CD4-positive, CD25-positive, alpha-beta regulatory T cell (primary cell): Measurements from ENCODE around the gene EHMT1. TPM values are rescaled to one million over a fixed set of nuclear protein-coding genes. Genes with fewer than 3 reads are reported as not detected.

ENCODE experiments used
- ATAC-seq, 2 donors: fragments of 150-1000 bp; cut with Tn5 transposase; one replicate each; pipeline ENCODE4 v1.10.0; 2021; ENCODE audit warnings: low read depth in 2 of 2, moderate number of reproducible peaks in 2 of 2, moderate library complexity in 1 of 2
- DNase-seq, 3 donors: peaks; one replicate each; pipeline versions ENCODE4 v3.0.0 to v3.0.0-alpha.2; 2012 to 2022; ENCODE audit warnings: mixed read lengths in 1 of 3
- H3K27ac ChIP-seq: one replicate; pipeline ENCODE4 v1.7.0; 2013; ENCODE audit warnings: mild to moderate bottlenecking, low read length; ENCODE audit not compliant: insufficient read depth, poor library complexity, severe bottlenecking
- H3K27me3 ChIP-seq: one replicate; pipeline ENCODE4 v1.7.0; 2013; ENCODE audit warnings: low read length; ENCODE audit not compliant: control insufficient read depth, insufficient read depth
- H3K36me3 ChIP-seq: one replicate; pipeline ENCODE4 v1.7.0; 2013; ENCODE audit warnings: mild to moderate bottlenecking, low read length, moderate library complexity; ENCODE audit not compliant: control insufficient read depth, insufficient read depth
- H3K4me1 ChIP-seq: 2 replicates; pipeline ENCODE4 v1.7.0; 2013; ENCODE audit warnings: mild to moderate bottlenecking, low read length; ENCODE audit not compliant: insufficient read depth, control insufficient read depth, poor library complexity, severe bottlenecking
- H3K4me3 ChIP-seq: one replicate; pipeline ENCODE4 v1.7.0; 2013; ENCODE audit warnings: low read depth, mild to moderate bottlenecking, low read length, moderate library complexity
- H3K9me3 ChIP-seq, 2 experiments: 1 replicate in 1 of 2; 2 replicates in 1 of 2; pipeline ENCODE4 v1.7.0; 2013; ENCODE audit warnings: low read length in 2 of 2, mild to moderate bottlenecking in 1 of 2, moderate library complexity in 1 of 2; ENCODE audit not compliant: control insufficient read depth in 2 of 2
- H3K27ac Mint-ChIP-seq, 3 donors: one replicate each; pipeline ENCODE4 v1.8.0; 2020 to 2022; ENCODE audit warnings: mild to moderate bottlenecking in 3 of 3, mixed read lengths in 3 of 3, moderate library complexity in 2 of 3
- H3K27me3 Mint-ChIP-seq: one replicate; pipeline ENCODE4 v1.8.0; 2022; ENCODE audit warnings: mild to moderate bottlenecking, mixed read lengths
- H3K36me3 Mint-ChIP-seq: one replicate; pipeline ENCODE4 v1.8.0; 2020; ENCODE audit warnings: mixed read lengths
- H3K4me1 Mint-ChIP-seq, 4 donors: one replicate each; pipeline ENCODE4 v1.8.0; 2020 to 2022; ENCODE audit warnings: mixed read lengths in 4 of 4, mild to moderate bottlenecking in 1 of 4
- H3K4me3 Mint-ChIP-seq, 4 donors: one replicate each; pipeline ENCODE4 v1.8.0; 2020 to 2022; ENCODE audit warnings: mild to moderate bottlenecking in 4 of 4, mixed read lengths in 4 of 4, moderate library complexity in 3 of 4
- H3K9me3 Mint-ChIP-seq, 7 donors: one replicate each; pipeline ENCODE4 v1.8.0; 2020 to 2022; ENCODE audit warnings: mixed read lengths in 7 of 7, mild to moderate bottlenecking in 3 of 7, moderate library complexity in 2 of 7
- polyA plus RNA-seq, 4 donors: library from polyadenylated mRNA; unstranded; fragments of 300-500 nt; fragmentation: Illumina TruSeq; gene quantifications; one replicate each; pipeline ENCODE4 v1.2.3, GENCODE V29; 2021
- total RNA-seq: library from RNA; stranded (reverse); gene quantifications from one replicate; pipeline ENCODE4 v1.2.3, GENCODE V29; 2022

EHMT1 gene
- total and polyA plus RNA-seq, 5 donors from 2014 or later: 17.9 to 142 (median 20.0) TPM

- Mint-ChIP-seq H3K4me3 (no peak overlapping the region), H3K36me3 (peaks cover 4% of the 10 kb centered on the region), H3K9me3 (no peaks in the 10 kb centered on the region), H3K4me1 (peaks cover 18 to 73% (median 45%) of the 10 kb centered on the region in 4 donors), H3K27me3 (no peaks in the 10 kb centered on the region), H3K27ac (peak overlapping the region in 2 of 3 donors; percentile 50 to 85)
- H3K27me3 ChIP-seq: no peaks in the 10 kb centered on the region
- no peaks in the 10 kb centered on the region for H3K9me3 ChIP-seq
- H3K4me1 ChIP-seq: peaks cover 31% of the 10 kb centered on the region
- ATAC-seq (no peak), DNase-seq (no peak)
- no peaks in the 10 kb centered on the region for H3K36me3 ChIP-seq
- no peak overlapping the region for H3K27ac ChIP-seq
- no peak overlapping the region for H3K4me3 ChIP-seq
Observed at GRCh38 chr9:137634016-137634415, 15.2 kb downstream of the EHMT1 start.

GRCh38 chr9:137638680-137639079 lies 19.9 kb downstream of the EHMT1 start:
- H3K36me3 ChIP-seq: peaks cover 6% of the 10 kb centered on the region
- no peaks in the 10 kb centered on the region for H3K9me3 ChIP-seq
- Mint-ChIP-seq H3K36me3 (peaks cover 9% of the 10 kb centered on the region), H3K27me3 (no peaks in the 10 kb centered on the region), H3K27ac (peak overlapping the region in 2 of 3 donors; percentile 81 to 92), H3K4me1 (peaks cover 11 to 71% (median 39%) of the 10 kb centered on the region in 4 donors), H3K9me3 (no peaks in the 10 kb centered on the region), H3K4me3 (peak overlapping the region; percentile 59 to 88 (median 80))
- no peaks in the 10 kb centered on the region for H3K27me3 ChIP-seq
- no peak for ATAC-seq
- H3K4me3 ChIP-seq: peak overlapping the region; percentile 89
- DNase-seq: no peak
- peaks cover 23% of the 10 kb centered on the region for H3K4me1 ChIP-seq
- H3K27ac ChIP-seq: peak overlapping the region; percentile 84

- Mint-ChIP-seq H3K36me3 (peaks cover 12% of the 10 kb centered on the region), H3K27ac (peak overlapping the region; percentile 81 to 96 (median 92)), H3K27me3 (no peaks in the 10 kb centered on the region), H3K9me3 (no peaks in the 10 kb centered on the region), H3K4me1 (peaks cover 11 to 67% (median 35%) of the 10 kb centered on the region in 4 donors), H3K4me3 (peak overlapping the region; percentile 74 to 88 (median 80))
- Histone ChIP-seq H3K27ac (peak overlapping the region; percentile 84), H3K4me3 (peak overlapping the region; percentile 89), H3K9me3 (no peaks in the 10 kb centered on the region), H3K4me1 (peaks cover 23% of the 10 kb centered on the region), H3K36me3 (peaks cover 11% of the 10 kb centered on the region), H3K27me3 (no peaks in the 10 kb centered on the region)
- DNase-seq (peak in 2 of 3 donors; percentile 29 to 78), ATAC-seq (peak; percentile 84 to 88)
Observed at GRCh38 chr9:137639303-137640051, 20.7 kb downstream of the EHMT1 start.

GRCh38 chr9:137640862-137641261 lies 22.1 kb downstream of the EHMT1 start:
- H3K4me3 Mint-ChIP-seq: peak overlapping the region in 2 of 4 donors; percentile 9 to 41
- no peak overlapping the region for H3K27ac ChIP-seq
- H3K9me3 Mint-ChIP-seq: no peaks in the 10 kb centered on the region
- peaks cover 11% of the 10 kb centered on the region for H3K36me3 ChIP-seq
- ATAC-seq: no peak
- no peak for DNase-seq
- peaks cover 11 to 75% (median 39%) of the 10 kb centered on the region in 4 donors for H3K4me1 Mint-ChIP-seq
- H3K27me3 ChIP-seq: no peaks in the 10 kb centered on the region
- H3K27me3 Mint-ChIP-seq: no peaks in the 10 kb centered on the region
- no peak overlapping the region for H3K4me3 ChIP-seq
- peaks cover 12% of the 10 kb centered on the region for H3K36me3 Mint-ChIP-seq
- H3K27ac Mint-ChIP-seq: peak overlapping the region; percentile 60 to 81 (median 74)
- H3K4me1 ChIP-seq: peaks cover 23% of the 10 kb centered on the region
- no peaks in the 10 kb centered on the region for H3K9me3 ChIP-seq

GRCh38 chr9:137642118-137642601 lies 23.4 kb downstream of the EHMT1 start:
- peaks cover 19% of the 10 kb centered on the region for H3K36me3 Mint-ChIP-seq
- peak overlapping the region in 2 of 3 donors; percentile 50 to 78 for H3K27ac Mint-ChIP-seq
- Histone ChIP-seq H3K4me1 (peaks cover 23% of the 10 kb centered on the region), H3K9me3 (no peaks in the 10 kb centered on the region), H3K36me3 (peaks cover 18% of the 10 kb centered on the region), H3K4me3 (no peak overlapping the region), H3K27me3 (no peaks in the 10 kb centered on the region), H3K27ac (no peak overlapping the region)
- no peaks in the 10 kb centered on the region for H3K27me3 Mint-ChIP-seq
- DNase-seq: no peak
- peaks cover 7 to 77% (median 39%) of the 10 kb centered on the region in 4 donors for H3K4me1 Mint-ChIP-seq
- H3K9me3 Mint-ChIP-seq: no peaks in the 10 kb centered on the region
- no peak for ATAC-seq
- peak overlapping the region in 2 of 4 donors; percentile 11 to 66 for H3K4me3 Mint-ChIP-seq

- no peak for ATAC-seq
- no peaks in the 10 kb centered on the region for H3K27me3 ChIP-seq
- peaks cover 19% of the 10 kb centered on the region for H3K36me3 ChIP-seq
- no peak overlapping the region for H3K4me3 ChIP-seq
- no peak overlapping the region for H3K27ac Mint-ChIP-seq
- no peak for DNase-seq
- no peaks in the 10 kb centered on the region for H3K27me3 Mint-ChIP-seq
- peaks cover 20% of the 10 kb centered on the region for H3K4me1 ChIP-seq
- H3K27ac ChIP-seq: no peak overlapping the region
- H3K4me3 Mint-ChIP-seq: no peak overlapping the region
- H3K36me3 Mint-ChIP-seq: peaks cover 24% of the 10 kb centered on the region
- H3K4me1 Mint-ChIP-seq: peaks cover 7 to 79% (median 41%) of the 10 kb centered on the region in 4 donors
- H3K9me3 Mint-ChIP-seq: no peaks in the 10 kb centered on the region
- H3K9me3 ChIP-seq: no peaks in the 10 kb centered on the region
Observed at GRCh38 chr9:137642892-137643291, 24.1 kb downstream of the EHMT1 start.

GRCh38 chr9:137643921-137644320 lies 25.1 kb downstream of the EHMT1 start:
- peaks cover 29% of the 10 kb centered on the region for H3K36me3 Mint-ChIP-seq
- H3K4me3 Mint-ChIP-seq: no peak overlapping the region
- no peaks in the 10 kb centered on the region for H3K27me3 Mint-ChIP-seq
- no peak for DNase-seq
- Histone ChIP-seq H3K9me3 (no peaks in the 10 kb centered on the region), H3K27ac (no peak overlapping the region), H3K27me3 (no peaks in the 10 kb centered on the region), H3K4me3 (no peak overlapping the region), H3K4me1 (peaks cover 15% of the 10 kb centered on the region), H3K36me3 (peaks cover 22% of the 10 kb centered on the region)
- no peaks in the 10 kb centered on the region for H3K9me3 Mint-ChIP-seq
- H3K27ac Mint-ChIP-seq: no peak overlapping the region
- H3K4me1 Mint-ChIP-seq: peaks cover 7 to 76% (median 42%) of the 10 kb centered on the region in 4 donors
- ATAC-seq: no peak
